ENCODE data around the gene KLHDC7B. TPM values are rescaled to one million over a fixed set of nuclear protein-coding genes. Genes with fewer than 3 reads are reported as not detected.

The KLHDC7B gene
- total and polyA plus RNA-seq, 2 of the 13 experiments (the other 11 are each of a cell fraction or from before 2014, with no cell fraction given), result 0.11 TPM; not detected in 1

GRCh38 chr22:50581031-50581949 lies 35.6 kb downstream of the KLHDC7B start:
- Histone ChIP-seq H4K20me1 (ENCODE audit: insufficient read depth, low read length) (no peaks in the 10 kb centered on the region), H3K79me2 (ENCODE audit: insufficient read depth, low read length) (no peaks in the 10 kb centered on the region), H3K9me3 (ENCODE audit: low read length) (no peaks in the 10 kb centered on the region), H2AFZ (ENCODE audit: low read length) (no peak overlapping the region), H3K27ac (ENCODE audit: extremely low read length, insufficient read depth, low read length) (peak overlapping the region; percentile 98), H3K27me3 (ENCODE audit: control insufficient read depth in 1 of 2, insufficient read depth in 2 of 2, low read length in 2 of 2) (no peaks in the 10 kb centered on the region), H3K4me3 (replicated peaks in 1 of 3; ENCODE audit: insufficient read depth in 1 of 3, low read depth in 2 of 3, low read length in 3 of 3) (peak overlapping the region; percentile 68 to 91 (median 86); a peak in 5 of 6 replicates), H3K9ac (ENCODE audit: insufficient read depth, low read depth, low read length) (peak overlapping the region; percentile 94), H3K36me3 (replicated peaks in 1 of 2; ENCODE audit: control insufficient read depth in 1 of 2, insufficient read depth in 2 of 2, low read length in 2 of 2) (peaks cover 0 to 3% of the 10 kb centered on the region in 2 experiments; a peak in 2 of 5 replicates), H3K4me2 (ENCODE audit: low read depth, low read length) (peak overlapping the region; percentile 92), H3K4me1 (ENCODE audit: insufficient read depth, low read length) (peaks cover 32% of the 10 kb centered on the region)
- CTCF ChIA-PET (ENCODE audit: low intra/inter-chr PET ratio, low total read pairs), result no interaction called here
- DNase-seq (ENCODE audit: low spot score), result no peak
- ATAC-seq, result no peak
- intact Hi-C loops (cut with micrococcal nuclease; ENCODE audit: unreplicated experiment), result no loop called here
- POLR2A ChIA-PET, result interaction anchor here (0.7 to 2.7 kb wide), 7 partner anchors 9 to 69 kb away, joined by 3 to 30 read pairs (median 15); partner anchors contain the start of genes SCO2 and SYCE3
- BruUV-seq (replicated peaks), result TSS peak; percentile 66
- in situ Hi-C loops (cut with HindIII; ENCODE audit: extremely low pct_ligation_motif_present, low pct_unique_long_range_greater_than_20kb), result loop anchor here (5.0 kb wide), 1 partner anchor 116 kb away; no protein-coding TSS in a partner anchor
- FAIRE-seq, result no peak
- 93% methylated on average over 22 of the region's 22 CpGs for WGBS (ENCODE audit: low lambda C conversion rate)
- TF ChIP-seq ZNF383 (CRISPR knock-in tag; IDR thresholded peaks at IDR 0.05; ENCODE audit: borderline replicate concordance) (no peak), HNRNPLL (IDR thresholded peaks at IDR 0.05; ENCODE audit: low read depth, low read length, poor library complexity, severe bottlenecking) (no peak), ZNF652 (CRISPR knock-in tag; IDR thresholded peaks at IDR 0.05; ENCODE audit: borderline replicate concordance, low read depth) (no peak), ZNF326 (CRISPR knock-in tag; IDR thresholded peaks at IDR 0.05; ENCODE audit: borderline replicate concordance) (no peak), ZMYM2 (CRISPR knock-in tag; IDR thresholded peaks at IDR 0.05) (no peak), BCL6 (CRISPR knock-in tag; IDR thresholded peaks at IDR 0.05) (no peak), MXD3 (CRISPR knock-in tag; IDR thresholded peaks at IDR 0.05) (no peak), CEBPZ (IDR thresholded peaks at IDR 0.05; ENCODE audit: low read length) (no peak), ZNF382 (CRISPR knock-in tag; IDR thresholded peaks at IDR 0.05; ENCODE audit: borderline replicate concordance) (no peak), TAF15 (IDR thresholded peaks at IDR 0.05; ENCODE audit: low read depth, low read length, poor library complexity, severe bottlenecking) (no peak), KDM4B (CRISPR knock-in tag; IDR thresholded peaks at IDR 0.05) (no peak), ZNF607 (CRISPR knock-in tag; IDR thresholded peaks at IDR 0.05; ENCODE audit: borderline replicate concordance) (0 out of 2 replicates have a peak, but pooled peaks have one; percentile 30), ZSCAN31 (CRISPR knock-in tag; IDR thresholded peaks at IDR 0.05; ENCODE audit: low read depth) (no peak), CEBPB (IDR thresholded peaks at IDR 0.05; ENCODE audit: borderline replicate concordance, low read depth, low read length) (peak; percentile 30; the same call in 1 of the 2 replicates), PPARG (CRISPR knock-in tag; conservative IDR thresholded peaks at IDR 0.05) (no peak)
